ENCODE results near the gene NUMBL.

DNA sequence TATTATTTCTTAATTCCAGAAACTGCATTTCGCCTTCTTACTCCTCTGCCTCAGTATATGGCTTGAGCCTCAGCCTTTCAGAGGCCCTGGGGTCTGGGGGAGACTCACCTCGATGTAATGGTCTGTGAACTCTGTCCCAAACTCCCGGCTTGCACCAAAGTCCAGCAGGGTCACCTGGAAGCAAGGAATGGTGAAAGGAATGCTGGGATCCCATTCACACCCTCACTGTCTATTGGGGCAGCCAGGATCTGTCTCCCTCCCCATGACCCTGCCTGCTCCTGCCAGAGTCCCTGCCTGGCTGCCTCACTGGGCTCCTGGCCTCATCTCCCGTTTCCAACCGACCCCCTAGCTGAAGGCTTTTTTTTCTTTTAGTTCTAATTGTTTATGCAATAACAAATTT, 5.4 kb upstream of the NUMBL start:
- no peak for TF ChIP-seq POLR2AphosphoS5 (IDR thresholded peaks at IDR 0.05; ENCODE audit: low read depth)
- TF ChIP-seq, protein P1, sequence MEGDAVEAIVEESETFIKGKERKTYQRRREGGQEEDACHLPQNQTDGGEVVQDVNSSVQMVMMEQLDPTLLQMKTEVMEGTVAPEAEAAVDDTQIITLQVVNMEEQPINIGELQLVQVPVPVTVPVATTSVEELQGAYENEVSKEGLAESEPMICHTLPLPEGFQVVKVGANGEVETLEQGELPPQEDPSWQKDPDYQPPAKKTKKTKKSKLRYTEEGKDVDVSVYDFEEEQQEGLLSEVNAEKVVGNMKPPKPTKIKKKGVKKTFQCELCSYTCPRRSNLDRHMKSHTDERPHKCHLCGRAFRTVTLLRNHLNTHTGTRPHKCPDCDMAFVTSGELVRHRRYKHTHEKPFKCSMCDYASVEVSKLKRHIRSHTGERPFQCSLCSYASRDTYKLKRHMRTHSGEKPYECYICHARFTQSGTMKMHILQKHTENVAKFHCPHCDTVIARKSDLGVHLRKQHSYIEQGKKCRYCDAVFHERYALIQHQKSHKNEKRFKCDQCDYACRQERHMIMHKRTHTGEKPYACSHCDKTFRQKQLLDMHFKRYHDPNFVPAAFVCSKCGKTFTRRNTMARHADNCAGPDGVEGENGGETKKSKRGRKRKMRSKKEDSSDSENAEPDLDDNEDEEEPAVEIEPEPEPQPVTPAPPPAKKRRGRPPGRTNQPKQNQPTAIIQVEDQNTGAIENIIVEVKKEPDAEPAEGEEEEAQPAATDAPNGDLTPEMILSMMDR (IDR thresholded peaks at IDR 0.05; ENCODE audit: insufficient read depth, low read length) = no peak
- no peak for TF ChIP-seq SPI1 (IDR thresholded peaks at IDR 0.05; ENCODE audit: borderline replicate concordance, low read depth)
